Activated gamma-delta T cell treated with anti-CD3 and anti-CD28 coated beads, Interleukin-2, amount 50 U/mL, for 16 hours (primary cell): ENCODE data around the gene CPNE1.
A peak's percentile ranks its signal among the peaks of the same experiment; 100 is the strongest.

ENCODE experiments used
- DNase-seq: peaks from one replicate; pipeline ENCODE4 v3.0.0-alpha.2; 2020; ENCODE audit warnings: low read depth

CPNE1 gene

DNA sequence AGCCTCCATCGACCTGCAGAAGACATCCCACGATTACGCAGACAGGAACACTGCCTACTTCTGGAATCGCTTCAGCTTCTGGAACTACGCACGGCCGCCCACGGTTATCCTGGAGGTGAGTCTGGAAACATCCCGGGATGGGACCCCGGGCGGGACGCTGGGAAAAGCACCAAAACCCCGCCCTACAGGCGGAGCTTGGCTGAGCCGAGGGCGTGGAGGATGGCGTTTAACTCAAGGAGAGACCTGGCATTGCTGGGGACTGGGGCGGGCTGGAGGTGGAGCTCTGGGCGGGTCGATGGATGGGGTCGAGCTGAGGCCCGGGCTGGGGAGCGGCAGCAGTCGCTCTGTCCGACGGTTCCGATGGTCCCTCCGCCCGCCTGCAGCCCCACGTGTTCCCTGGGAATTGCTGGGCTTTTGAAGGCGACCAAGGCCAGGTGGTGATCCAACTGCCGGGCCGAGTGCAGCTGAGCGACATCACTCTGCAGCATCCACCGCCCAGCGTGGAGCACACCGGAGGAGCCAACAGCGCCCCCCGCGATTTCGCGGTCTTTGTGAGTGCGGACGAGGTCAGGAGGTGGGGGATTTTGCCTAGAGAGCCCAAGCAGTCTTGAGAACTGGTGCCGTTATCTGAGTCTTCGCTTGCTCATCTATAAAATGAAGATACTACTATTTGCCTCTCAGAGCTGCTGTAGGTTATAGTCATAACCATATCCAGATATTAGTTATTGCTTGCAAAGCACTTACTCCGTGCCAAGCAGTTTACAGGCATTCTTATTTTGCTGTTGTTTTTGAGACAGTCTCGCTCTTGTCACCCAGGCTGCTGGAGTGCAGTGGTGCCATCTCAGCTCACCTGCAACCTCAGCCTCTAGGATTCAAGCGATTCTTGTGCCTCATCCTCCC lies 45.3 kb downstream of the CPNE1 start:
- peak; percentile 73 for DNase-seq

DNA sequence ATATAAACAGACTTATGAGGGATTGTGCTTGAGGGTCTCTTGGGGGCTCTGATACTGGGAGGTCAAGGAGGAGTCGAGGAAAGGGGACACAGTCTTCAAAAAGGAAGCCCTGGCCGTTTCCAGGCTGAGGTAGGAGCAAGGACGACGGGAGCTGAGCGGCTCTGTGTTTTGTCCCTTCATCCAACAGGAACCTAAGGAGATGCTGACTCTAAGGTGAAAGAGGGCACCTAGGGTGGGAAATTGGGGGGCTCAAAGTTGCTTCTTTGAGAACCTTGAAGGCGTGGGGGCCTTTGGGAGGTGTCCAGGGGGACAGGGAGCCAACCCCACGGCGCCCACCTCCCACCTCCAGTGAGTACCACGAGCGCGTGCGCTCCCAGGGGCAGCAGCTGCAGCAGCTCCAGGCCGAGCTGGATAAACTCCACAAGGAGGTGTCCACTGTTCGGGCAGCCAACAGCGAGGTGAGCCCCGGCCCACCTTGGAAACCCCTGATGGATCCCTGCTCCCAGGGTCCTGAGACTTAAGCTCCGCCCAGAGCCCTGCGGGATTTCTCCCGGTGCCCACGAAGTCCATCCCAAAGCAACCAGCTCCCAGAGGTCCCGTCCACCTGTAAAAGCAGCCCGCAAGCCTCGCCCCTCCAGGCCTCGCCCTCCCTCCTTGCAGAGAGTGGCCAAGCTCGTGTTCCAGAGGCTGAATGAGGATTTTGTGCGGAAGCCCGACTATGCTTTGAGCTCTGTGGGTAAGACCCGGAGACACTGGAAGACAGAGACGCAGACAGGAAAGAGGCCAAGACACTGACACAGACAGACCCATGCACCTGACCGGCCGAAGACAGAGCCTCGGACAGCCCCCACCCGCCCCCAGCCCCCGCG lies 46.2 kb downstream of the CPNE1 start:
- no peak for DNase-seq

- DNase-seq = no peak
Observed at GRCh38 chr20:35617397-35618262, 47.1 kb downstream of the CPNE1 start.

- no peak for DNase-seq
Observed at GRCh38 chr20:35616465-35617396, 48.0 kb downstream of the CPNE1 start.

DNA sequence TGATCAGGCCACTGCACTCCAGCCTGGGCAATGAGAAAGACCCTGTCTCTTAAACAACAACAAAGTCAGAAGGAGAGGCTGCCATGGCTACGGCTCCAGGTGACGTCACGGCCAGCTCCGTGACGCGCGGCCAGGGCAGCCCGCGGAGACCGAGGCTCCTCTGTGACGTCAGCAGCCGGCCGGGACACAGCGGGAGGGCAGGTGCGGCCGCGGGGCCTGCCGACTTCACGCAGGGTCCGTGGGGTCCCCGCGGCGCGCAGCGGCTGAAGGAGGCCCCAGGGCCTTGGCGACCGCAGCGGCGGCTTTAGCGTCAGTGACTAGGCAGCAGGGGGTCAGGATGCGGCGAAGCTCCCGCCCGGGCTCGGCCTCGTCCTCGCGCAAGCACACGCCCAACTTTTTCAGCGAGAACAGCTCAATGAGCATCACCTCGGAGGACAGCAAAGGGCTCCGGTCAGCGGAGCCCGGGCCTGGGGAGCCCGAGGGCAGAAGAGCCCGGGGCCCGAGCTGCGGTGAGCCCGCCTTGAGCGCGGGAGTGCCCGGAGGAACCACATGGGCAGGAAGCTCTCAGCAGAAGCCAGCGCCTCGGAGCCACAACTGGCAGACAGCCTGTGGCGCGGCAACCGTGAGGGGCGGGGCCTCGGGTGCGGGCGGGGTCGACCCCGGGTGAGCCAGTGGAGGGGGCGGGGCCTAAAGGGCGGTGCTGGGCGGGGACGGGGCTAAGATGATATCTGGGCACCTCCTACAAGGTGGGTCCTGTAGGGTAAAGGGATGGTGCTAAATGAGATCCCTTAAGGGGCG lies 48.8 kb downstream of the CPNE1 start, which contains the start of gene SPAG4:
SPAG4 (plus strand) TSS at position 163 of the 798 bp plus-strand sequence; CDS start at position 338, 175 bp downstream.
- DNase-seq = peak; percentile 100

- DNase-seq = no peak
Observed at GRCh38 chr20:35611482-35611881, 53.2 kb downstream of the CPNE1 start.

DNA sequence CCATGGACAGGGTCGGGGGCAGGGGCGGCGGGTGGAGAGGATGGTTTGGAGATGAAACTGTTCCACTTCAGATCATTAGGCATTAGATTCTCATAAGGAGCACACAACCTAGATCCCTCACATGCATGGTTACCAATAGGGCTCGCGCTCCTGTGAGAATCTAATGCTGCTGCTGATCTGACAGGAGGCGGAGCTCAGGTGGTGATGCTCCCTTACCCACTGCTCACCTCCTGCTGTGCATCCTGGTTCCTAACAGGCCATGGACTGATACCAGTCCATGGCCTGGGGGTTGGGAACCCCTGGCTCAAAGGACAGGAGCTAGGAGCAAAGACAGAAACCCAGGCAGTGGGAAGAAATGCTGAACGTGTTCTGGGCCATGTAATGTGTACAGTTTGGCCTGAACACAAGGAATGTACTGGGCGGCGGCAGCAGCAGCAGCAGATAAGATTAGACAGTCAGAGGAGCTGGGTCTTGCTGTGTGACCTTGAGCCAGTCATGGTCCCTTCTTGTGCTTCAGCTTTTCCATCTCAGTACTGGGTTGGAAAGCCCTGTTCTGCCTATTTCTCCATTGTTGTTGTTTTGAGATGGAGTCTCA lies 53.8 kb downstream of the CPNE1 start:
- DNase-seq = no peak

- DNase-seq = no peak
Observed at GRCh38 chr20:35607003-35607735, 57.5 kb downstream of the CPNE1 start.

DNA sequence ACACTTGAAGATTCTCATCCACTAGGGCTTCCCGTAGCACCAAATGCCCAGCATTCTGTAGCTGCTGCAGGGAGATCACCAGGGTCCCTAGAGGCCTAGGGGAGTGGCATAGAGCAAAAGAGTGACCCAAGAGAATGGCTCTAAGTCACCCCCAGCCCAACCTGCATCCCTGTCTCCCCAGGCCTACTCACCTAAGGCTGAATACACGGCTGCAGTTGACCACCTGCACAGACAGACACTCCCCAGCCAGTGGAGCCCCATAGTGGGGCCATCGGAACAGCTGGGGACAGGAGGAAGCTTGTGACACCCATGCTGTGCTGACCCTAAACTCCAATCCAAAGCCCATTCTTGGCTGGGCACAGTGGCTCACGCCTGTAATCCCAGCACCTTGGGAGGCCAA lies 58.6 kb downstream of the CPNE1 start:
- DNase-seq = no peak

- no peak for DNase-seq
Observed at GRCh38 chr20:35604449-35604747, 60.3 kb downstream of the CPNE1 start.

GRCh38 chr20:35603695-35604448 lies 60.8 kb downstream of the CPNE1 start:
- no peak for DNase-seq

GRCh38 chr20:35602851-35603495 lies 61.7 kb downstream of the CPNE1 start:
- DNase-seq = no peak

- DNase-seq = no peak
Observed at GRCh38 chr20:35601990-35602389, 62.7 kb downstream of the CPNE1 start.

GRCh38 chr20:35600993-35601973 lies 63.4 kb downstream of the CPNE1 start:
- peak; percentile 58 for DNase-seq

DNA sequence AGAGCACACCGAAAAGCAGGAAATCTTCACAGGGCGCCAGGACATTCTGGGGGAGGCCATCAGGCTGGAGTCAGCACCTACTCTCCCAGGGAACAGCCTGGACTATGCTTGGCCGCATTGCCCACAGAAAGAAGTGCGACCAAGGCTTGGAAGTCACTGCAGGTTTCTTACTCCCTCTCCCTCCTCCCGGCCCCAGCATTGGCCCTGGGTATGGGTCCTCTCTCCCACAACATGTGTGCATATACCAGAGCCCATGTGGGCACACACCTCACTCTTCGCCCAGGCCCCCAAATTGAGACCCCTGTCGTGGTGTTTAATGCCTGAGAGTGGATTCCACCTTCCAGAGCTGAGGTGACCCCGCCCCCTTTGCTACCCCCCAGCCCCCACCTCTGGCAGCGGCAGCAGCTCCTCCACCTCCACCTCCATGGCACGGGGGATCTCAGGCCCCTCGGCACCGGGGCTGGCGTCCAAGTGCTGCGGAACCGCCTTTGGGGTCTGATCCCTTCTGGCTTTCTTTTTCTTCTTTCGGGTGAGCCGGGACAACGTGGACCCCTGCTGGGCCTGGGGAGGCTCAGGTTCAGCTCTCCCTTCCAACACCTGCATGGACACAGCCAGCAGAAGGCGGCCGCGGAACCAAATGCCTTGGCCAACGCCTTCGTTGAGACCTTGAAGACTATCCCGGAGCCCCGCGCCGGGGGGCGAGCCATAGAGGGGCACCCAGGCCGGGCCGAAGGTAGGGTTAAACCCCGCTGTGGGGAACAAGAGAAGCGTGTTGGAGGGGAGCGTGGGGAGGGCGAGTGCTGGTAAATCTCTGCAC lies 64.3 kb downstream of the CPNE1 start:
- DNase-seq = no peak

GRCh38 chr20:35599776-35600120 lies 65.0 kb downstream of the CPNE1 start:
- no peak for DNase-seq
